ENCODE measurements around the gene TLK2.

DNA sequence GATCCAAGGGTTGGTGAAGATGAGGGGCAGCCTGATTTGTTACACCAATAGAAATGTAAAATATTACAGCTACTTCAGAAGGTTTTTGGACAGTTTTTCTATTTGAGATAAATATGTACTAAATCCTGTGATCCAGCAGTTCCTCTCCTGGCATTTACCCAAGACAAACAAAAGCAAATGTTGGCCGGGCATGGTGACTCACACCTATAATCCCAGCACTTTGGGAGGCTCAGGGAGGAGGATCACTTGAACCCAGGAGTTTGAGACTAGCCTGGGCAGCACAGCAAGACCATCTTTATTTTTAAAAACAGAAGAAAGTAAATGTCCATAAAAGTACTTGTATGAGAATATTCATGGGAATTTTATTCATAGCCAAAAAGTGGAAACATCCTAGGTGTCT, 84.0 kb downstream of the TLK2 start:
- TF ChIP-seq POLR2A (IDR thresholded peaks at IDR 0.05), result no peak
- TF ChIP-seq, protein P1, sequence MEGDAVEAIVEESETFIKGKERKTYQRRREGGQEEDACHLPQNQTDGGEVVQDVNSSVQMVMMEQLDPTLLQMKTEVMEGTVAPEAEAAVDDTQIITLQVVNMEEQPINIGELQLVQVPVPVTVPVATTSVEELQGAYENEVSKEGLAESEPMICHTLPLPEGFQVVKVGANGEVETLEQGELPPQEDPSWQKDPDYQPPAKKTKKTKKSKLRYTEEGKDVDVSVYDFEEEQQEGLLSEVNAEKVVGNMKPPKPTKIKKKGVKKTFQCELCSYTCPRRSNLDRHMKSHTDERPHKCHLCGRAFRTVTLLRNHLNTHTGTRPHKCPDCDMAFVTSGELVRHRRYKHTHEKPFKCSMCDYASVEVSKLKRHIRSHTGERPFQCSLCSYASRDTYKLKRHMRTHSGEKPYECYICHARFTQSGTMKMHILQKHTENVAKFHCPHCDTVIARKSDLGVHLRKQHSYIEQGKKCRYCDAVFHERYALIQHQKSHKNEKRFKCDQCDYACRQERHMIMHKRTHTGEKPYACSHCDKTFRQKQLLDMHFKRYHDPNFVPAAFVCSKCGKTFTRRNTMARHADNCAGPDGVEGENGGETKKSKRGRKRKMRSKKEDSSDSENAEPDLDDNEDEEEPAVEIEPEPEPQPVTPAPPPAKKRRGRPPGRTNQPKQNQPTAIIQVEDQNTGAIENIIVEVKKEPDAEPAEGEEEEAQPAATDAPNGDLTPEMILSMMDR (IDR thresholded peaks at IDR 0.05), result no peak

Measured in thyroid gland (tissue), 4 donors.